ENCODE results near the gene EEF1AKMT2.

Gene EEF1AKMT2

DNA sequence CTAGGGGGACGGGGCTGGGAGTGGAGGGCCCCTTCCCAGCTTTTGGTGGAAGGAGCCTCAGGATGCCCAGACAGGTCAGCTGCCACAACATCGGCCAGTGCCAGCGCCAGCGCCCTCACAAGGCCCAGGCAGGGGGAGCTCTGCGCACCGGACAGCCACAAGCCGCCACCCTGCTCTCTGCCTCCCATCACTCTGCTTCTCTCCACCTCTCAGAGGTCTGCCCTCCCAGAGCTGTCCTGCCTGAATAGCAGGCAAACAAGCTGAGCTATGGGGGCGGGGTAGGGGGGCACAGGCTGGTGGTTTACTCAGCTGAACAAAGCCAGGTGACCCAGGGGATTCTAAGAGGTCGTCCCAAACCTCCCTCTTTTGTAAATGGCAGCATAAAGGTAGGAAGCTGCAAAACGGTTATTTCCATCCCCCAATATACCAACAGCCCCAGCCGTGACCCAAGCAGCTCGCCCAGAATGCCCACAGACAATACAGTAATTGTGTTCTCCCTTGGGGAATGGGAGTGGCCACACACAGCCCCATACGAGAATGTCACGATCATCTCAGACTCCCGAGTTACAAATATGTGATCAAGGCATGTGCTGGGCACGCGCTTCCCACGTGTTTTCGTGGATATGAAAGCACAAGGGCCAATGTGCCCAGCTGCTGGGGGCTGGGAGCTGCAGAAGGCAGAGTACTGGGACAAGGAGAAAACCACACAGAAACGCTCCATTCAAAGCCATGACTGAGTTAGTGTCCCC, 67.2 kb downstream of the EEF1AKMT2 start:
- TF ChIP-seq ZFX (IDR thresholded peaks at IDR 0.05): no peak
- TF ChIP-seq, protein P1, sequence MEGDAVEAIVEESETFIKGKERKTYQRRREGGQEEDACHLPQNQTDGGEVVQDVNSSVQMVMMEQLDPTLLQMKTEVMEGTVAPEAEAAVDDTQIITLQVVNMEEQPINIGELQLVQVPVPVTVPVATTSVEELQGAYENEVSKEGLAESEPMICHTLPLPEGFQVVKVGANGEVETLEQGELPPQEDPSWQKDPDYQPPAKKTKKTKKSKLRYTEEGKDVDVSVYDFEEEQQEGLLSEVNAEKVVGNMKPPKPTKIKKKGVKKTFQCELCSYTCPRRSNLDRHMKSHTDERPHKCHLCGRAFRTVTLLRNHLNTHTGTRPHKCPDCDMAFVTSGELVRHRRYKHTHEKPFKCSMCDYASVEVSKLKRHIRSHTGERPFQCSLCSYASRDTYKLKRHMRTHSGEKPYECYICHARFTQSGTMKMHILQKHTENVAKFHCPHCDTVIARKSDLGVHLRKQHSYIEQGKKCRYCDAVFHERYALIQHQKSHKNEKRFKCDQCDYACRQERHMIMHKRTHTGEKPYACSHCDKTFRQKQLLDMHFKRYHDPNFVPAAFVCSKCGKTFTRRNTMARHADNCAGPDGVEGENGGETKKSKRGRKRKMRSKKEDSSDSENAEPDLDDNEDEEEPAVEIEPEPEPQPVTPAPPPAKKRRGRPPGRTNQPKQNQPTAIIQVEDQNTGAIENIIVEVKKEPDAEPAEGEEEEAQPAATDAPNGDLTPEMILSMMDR (conservative IDR thresholded peaks at IDR 0.05): no peak
- no peak overlapping the region for H3K27ac ChIP-seq

DNA sequence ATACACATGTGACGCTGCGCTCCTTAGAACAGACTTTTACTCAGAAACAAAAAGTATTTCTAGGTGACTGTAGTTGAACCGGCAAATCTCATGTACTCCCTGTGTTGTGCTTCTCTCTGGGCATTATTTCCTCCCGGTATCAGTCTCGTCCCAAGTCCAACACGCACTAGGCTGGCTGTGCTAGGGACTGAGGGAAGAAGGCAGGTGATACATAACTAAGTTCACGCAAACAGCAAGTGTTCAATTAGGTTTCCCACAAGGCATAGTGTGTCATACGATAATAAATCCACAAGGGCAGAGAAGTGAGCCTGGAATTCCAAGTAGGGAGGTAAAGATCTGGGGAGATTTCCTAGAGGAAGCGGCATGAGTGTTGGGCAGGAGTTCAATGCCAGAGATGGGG, 67.9 kb downstream of the EEF1AKMT2 start:
- peak overlapping the region; percentile 43 for H3K27ac ChIP-seq
- TF ChIP-seq ZFX (IDR thresholded peaks at IDR 0.05): no peak
- TF ChIP-seq, protein P1 (conservative IDR thresholded peaks at IDR 0.05): no peak

DNA sequence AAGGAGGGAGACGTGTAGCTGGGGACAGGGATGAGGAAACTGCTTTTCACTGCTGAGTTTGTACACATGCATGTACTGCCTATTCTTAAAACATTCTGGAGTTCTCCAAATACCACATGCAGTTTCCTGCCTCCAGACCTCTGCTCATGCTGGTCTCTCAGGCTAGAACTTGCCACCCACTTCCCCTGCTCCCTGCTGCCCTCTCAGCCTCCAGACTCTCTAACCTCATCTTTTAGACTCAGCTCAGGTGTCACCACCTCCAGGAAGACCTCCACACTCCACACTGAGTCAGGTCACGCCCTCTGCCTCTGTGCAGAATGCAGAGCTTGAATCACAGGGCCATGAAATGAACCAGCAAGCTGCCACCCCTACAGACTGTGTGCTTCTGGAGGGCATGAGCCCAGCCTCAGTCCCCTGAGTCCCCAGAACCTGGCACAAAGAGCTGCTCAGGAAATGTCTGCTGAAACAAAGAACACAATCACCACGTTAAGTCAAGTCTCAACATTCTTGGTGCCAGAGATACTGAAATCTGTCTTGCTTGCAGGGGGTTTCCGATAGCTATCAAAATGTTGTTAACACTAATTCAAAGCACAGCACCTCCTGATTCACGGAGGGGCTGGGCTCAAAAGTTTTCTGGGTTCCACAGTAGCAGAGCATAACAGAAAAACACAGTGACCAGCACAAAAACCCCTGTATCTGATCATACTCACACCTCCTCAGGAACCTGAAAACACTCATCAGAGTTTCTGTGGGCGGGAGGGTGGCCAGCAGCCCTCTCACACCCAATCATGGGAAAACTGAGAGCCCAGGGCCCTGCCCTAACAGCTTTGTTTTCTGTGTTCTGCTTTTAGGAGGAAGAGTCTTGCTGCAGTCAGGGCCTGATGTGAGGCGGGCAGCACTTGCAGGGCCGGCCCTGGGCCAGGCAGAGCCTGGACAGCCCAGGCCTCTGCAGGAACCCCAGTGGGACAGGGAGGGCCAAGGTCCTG, 68.6 kb downstream of the EEF1AKMT2 start:
- peak overlapping the region; percentile 43 for H3K27ac ChIP-seq
- TF ChIP-seq ZFX (IDR thresholded peaks at IDR 0.05): no peak
- TF ChIP-seq, protein P1 (conservative IDR thresholded peaks at IDR 0.05): no peak

DNA sequence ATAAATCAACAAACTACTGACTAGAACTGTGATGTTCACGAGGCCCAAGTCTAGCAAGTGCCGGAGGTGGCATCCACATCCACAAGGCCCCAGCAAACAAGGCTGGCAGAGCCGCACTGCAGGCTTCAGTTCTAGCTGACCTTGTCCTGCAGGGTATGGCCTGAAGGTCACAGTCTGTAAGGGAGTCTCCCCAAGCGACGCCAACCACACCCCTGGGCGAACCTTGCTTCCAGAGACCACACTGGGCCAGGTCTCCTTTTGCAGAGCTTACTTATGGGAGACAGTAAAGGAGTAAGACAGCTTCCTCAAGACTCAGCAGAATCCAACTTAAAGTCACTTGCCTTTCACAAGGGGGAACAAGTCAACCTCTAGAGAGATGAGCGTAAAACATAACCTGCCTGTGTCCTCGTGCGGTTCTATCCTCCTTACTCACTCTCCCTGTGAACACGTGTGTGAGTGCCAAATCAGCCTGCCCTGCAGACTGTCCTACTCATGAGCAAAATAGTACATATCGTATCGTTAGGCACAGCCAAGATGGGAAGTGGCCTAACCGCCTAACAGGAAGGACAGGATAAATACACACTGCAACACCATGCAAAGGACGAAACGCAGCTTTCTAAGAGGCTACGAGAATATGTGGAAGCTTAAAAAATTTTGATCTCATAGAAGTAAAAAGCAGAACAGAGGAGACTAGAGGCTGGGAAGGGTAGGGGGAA, 70.2 kb downstream of the EEF1AKMT2 start:
- TF ChIP-seq ZFX (IDR thresholded peaks at IDR 0.05): no peak
- TF ChIP-seq, protein P1 (conservative IDR thresholded peaks at IDR 0.05): no peak
- H3K27ac ChIP-seq: peak overlapping the region; percentile 59

DNA sequence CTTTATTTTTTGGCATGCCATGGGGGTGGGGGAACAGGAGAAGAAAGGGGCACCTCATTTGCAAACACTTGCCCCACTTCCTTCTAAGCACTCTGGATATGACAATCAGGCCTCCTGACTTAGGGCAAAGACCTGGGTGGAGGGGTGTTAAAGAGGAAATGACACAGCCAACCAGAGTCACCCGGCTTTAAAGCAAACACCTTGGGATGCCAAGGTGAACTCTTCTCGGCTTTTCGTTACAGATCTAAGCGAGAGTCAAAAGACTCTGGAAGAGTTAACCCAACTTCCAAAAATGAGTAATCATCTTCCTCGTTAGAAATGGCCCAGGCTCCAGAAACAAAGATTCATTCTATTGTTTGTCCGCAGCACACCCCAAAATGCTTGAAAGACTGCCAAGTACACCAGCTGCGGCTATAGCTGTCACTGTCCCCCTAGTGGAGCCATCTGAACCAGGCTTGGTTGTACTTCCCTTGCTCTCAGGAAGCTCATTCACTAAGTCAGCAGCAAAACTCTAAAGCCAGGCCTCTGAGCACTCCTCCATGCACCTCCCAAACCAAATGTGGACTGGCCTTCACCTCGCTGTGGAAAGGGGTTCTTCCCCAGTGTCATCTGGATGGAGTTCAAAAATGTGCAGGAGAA, 72.4 kb downstream of the EEF1AKMT2 start:
- TF ChIP-seq ZFX (IDR thresholded peaks at IDR 0.05): no peak
- TF ChIP-seq, protein P1 (conservative IDR thresholded peaks at IDR 0.05): no peak
- H3K27ac ChIP-seq: no peak overlapping the region

DNA sequence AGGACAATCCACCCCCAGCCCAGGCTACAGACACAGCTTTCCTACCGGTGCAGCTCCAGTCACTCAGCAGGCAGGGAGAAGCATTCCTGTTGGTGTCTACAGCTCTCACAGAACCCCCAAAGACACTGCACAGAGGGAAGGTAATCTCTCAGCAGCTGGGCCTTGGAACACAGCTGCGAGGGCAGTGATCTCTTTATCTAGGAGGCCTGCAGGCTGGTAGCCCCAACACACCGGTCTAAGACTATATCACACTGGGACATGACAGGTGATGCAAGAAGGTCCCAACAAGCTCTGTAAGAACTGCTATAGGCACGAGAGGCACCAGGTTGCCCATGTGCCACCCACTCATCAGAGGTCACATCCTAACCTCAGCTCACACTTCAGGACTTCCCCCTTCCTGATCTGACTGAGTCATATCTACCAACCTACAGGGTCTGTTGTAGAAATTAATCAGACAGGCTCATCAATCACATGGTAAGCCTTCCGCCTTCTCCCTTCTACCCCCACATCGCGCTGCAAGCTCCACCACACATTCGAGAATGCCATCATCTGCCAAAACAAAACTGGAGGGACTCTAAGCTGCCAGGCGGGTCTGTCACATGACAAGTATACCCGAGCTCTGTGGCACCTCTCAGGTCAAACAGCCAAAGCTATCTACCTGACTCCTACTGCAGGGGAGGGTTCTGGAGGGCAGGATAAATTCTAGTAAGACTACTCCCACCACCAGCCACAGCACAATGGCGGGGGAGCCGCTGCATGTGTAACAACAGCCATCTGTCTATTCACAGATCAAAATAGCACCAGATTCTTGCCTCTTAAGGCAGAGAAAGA, 73.6 kb downstream of the EEF1AKMT2 start:
- TF ChIP-seq ZFX (IDR thresholded peaks at IDR 0.05): no peak
- TF ChIP-seq, protein P1 (conservative IDR thresholded peaks at IDR 0.05): no peak
- H3K27ac ChIP-seq: no peak overlapping the region
